Measurements from ENCODE around the gene EFEMP2. TPM values are rescaled to one million over a fixed set of nuclear protein-coding genes. Genes with fewer than 3 reads are reported as not detected.

Gene EFEMP2
- total RNA-seq, 1 experiment from 2014 or later: 26.2 TPM

DNA sequence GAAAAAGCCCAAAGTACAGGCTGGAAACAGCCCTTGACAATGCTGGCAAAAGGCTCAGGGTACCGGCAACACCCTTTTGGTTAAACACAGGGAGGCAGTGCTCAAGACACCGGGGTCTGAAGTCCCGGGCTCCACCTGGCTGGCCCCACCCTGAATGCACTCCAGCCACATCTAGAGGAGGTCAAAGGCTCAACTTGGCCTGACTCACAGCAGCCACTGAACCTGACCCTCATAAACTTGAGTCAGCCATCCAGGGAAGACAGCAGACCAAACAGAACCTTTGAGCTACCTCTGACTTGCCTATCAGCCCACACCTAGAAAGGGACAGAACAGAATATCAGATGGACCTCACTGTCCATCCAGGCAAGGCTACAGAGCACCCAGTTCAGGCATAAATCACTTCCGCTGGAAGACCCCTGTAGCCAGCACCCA lies 18.4 kb downstream of the EFEMP2 start:
- Histone ChIP-seq H4K8ac (replicated peaks; ENCODE audit: insufficient read length, low read depth, low read length) (no peak overlapping the region), H3K23me2 (ENCODE audit: insufficient read length, low read depth, low read length, poor library complexity, severe bottlenecking) (peaks cover 14% of the 10 kb centered on the region), H3K9me3 (ENCODE audit: control insufficient read depth, low read depth, low read length) (no peaks in the 10 kb centered on the region), H3K4ac (ENCODE audit: low read depth, low read length) (no peak overlapping the region), H3K27ac (ENCODE audit: insufficient read length, low read depth, low read length) (no peak overlapping the region), H3K9ac (ENCODE audit: extremely low read depth, insufficient read length, low read length) (no peak overlapping the region), H3K23ac (ENCODE audit: insufficient read length, low read depth, low read length) (no peak overlapping the region), H3K14ac (ENCODE audit: insufficient read depth, low read length) (no peak overlapping the region), H2BK120ac (ENCODE audit: low read depth, low read length, poor library complexity, severe bottlenecking) (no peak overlapping the region), H2BK20ac (ENCODE audit: low read depth, low read length, poor library complexity, severe bottlenecking) (no peak overlapping the region), H2AFZ (ENCODE audit: low read length) (no peak overlapping the region), H3T11ph (ENCODE audit: low read length) (no peak overlapping the region), H4K20me1 (ENCODE audit: control insufficient read depth, insufficient read depth, insufficient read length) (no peaks in the 10 kb centered on the region), H3K4me2 (ENCODE audit: insufficient read depth, insufficient read length, low read length) (no peak overlapping the region), H4K91ac (ENCODE audit: insufficient read length, low read depth, low read length) (no peak overlapping the region), H2BK15ac (ENCODE audit: low read depth, low read length) (no peak overlapping the region), H4K5ac (ENCODE audit: insufficient read length, low read depth, low read length) (no peak overlapping the region), H3K79me1 (ENCODE audit: insufficient read depth, low read depth, low read length, poor library complexity, severe bottlenecking) (peaks cover 3% of the 10 kb centered on the region), H2AK5ac (ENCODE audit: insufficient read length, low read length) (no peak overlapping the region), H3K79me2 (ENCODE audit: insufficient read depth, low read length) (peaks cover 14% of the 10 kb centered on the region; the same call in 1 of the 2 replicates), H2BK5ac (ENCODE audit: insufficient read length, low read length) (no peak overlapping the region), H2BK12ac (ENCODE audit: insufficient read length, low read depth, low read length) (no peak overlapping the region), H3K18ac (ENCODE audit: insufficient read length, low read depth, low read length) (no peak overlapping the region), H3K56ac (ENCODE audit: insufficient read length, low read depth, low read length) (no peak overlapping the region), H3K4me1 (ENCODE audit: insufficient read depth, low read length) (no peaks in the 10 kb centered on the region), H3K27me3 (ENCODE audit: insufficient read depth, low read length) (no peaks in the 10 kb centered on the region)
- DNase-seq: peak; percentile 19
- Mint-ChIP-seq H3K4me1 (peaks cover 22 to 28% of the 10 kb centered on the region in 2 experiments), H3K9me3 (peaks cover 3 to 7% of the 10 kb centered on the region in 2 experiments; a peak in 2 of 5 replicates), H3K36me3 (ENCODE audit: insufficient read depth in 1 of 3, low read depth in 3 of 3) (peaks cover 47 to 58% (median 50%) of the 10 kb centered on the region in 3 experiments), H3K4me3 (peak overlapping the region; percentile 36 to 67; a peak in 3 of 5 replicates), H3K27ac (peak overlapping the region in 2 of 3 experiments; percentile 27 to 28; a peak in 2 of 7 replicates), H3K27me3 (ENCODE audit: low read depth) (peaks cover 8% of the 10 kb centered on the region)
- TF ChIP-seq, protein P1, sequence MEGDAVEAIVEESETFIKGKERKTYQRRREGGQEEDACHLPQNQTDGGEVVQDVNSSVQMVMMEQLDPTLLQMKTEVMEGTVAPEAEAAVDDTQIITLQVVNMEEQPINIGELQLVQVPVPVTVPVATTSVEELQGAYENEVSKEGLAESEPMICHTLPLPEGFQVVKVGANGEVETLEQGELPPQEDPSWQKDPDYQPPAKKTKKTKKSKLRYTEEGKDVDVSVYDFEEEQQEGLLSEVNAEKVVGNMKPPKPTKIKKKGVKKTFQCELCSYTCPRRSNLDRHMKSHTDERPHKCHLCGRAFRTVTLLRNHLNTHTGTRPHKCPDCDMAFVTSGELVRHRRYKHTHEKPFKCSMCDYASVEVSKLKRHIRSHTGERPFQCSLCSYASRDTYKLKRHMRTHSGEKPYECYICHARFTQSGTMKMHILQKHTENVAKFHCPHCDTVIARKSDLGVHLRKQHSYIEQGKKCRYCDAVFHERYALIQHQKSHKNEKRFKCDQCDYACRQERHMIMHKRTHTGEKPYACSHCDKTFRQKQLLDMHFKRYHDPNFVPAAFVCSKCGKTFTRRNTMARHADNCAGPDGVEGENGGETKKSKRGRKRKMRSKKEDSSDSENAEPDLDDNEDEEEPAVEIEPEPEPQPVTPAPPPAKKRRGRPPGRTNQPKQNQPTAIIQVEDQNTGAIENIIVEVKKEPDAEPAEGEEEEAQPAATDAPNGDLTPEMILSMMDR (conservative IDR thresholded peaks at IDR 0.05): no peak
- no CpG with 5 or more reads among the region's 4 CpGs for WGBS (ENCODE audit: extremely low coverage, insufficient read length, low lambda C conversion rate)

Measured in H9 (cell line).